ENCODE data around the gene SH3GL3. TPM values are rescaled to one million over a fixed set of nuclear protein-coding genes. Genes with fewer than 3 reads are reported as not detected.

The SH3GL3 gene
- total RNA-seq, 1 experiment from 2014 or later, result not detected

DNA sequence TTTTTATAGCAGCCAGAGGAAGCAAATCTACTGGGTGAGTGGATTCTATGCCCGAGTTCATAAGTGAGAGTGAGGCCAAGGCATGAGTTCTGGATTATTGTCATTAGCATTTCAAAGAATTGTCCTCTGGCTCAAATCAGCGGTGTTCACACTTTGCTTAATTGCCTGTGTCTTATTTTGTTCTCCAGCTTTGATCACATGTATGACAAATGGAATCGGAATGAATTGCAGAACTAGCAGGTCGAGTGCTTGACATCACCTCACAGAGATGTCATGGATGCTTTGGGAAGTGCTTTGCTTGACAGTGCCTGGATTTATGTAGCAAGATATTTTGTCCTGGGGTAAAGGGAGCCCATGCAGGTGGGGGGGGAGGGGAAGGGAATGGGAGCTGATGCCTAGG is 68.0 kb downstream of the SH3GL3 start:
- POLR2A ChIA-PET, result no interaction called here
- H3K27me3 ChIP-seq (ENCODE audit: control insufficient read depth, insufficient read depth, low read length), result no peaks in the 10 kb centered on the region
- CTCF ChIA-PET, result no interaction called here
- no peaks in the 10 kb centered on the region for H3K36me3 ChIP-seq (ENCODE audit: control insufficient read depth, insufficient read depth, low read length)
- no peak overlapping the region for H3K4me3 ChIP-seq (ENCODE audit: low read depth in 2 of 2, low read length in 2 of 2)
- no peaks in the 10 kb centered on the region for H3K9me3 ChIP-seq (ENCODE audit: control insufficient read depth, insufficient read depth, low read depth, low read length)
- TF ChIP-seq TCF7L2 (IDR thresholded peaks at IDR 0.05; ENCODE audit: low read depth, low read length), result no peak
- TF ChIP-seq POLR2AphosphoS5 (IDR thresholded peaks at IDR 0.05; ENCODE audit: low read depth, low read length), result no peak
- no peak for TF ChIP-seq SIN3A (IDR thresholded peaks at IDR 0.05; ENCODE audit: borderline replicate concordance, insufficient read depth, low read depth, low read length)
- TF ChIP-seq, protein P1, sequence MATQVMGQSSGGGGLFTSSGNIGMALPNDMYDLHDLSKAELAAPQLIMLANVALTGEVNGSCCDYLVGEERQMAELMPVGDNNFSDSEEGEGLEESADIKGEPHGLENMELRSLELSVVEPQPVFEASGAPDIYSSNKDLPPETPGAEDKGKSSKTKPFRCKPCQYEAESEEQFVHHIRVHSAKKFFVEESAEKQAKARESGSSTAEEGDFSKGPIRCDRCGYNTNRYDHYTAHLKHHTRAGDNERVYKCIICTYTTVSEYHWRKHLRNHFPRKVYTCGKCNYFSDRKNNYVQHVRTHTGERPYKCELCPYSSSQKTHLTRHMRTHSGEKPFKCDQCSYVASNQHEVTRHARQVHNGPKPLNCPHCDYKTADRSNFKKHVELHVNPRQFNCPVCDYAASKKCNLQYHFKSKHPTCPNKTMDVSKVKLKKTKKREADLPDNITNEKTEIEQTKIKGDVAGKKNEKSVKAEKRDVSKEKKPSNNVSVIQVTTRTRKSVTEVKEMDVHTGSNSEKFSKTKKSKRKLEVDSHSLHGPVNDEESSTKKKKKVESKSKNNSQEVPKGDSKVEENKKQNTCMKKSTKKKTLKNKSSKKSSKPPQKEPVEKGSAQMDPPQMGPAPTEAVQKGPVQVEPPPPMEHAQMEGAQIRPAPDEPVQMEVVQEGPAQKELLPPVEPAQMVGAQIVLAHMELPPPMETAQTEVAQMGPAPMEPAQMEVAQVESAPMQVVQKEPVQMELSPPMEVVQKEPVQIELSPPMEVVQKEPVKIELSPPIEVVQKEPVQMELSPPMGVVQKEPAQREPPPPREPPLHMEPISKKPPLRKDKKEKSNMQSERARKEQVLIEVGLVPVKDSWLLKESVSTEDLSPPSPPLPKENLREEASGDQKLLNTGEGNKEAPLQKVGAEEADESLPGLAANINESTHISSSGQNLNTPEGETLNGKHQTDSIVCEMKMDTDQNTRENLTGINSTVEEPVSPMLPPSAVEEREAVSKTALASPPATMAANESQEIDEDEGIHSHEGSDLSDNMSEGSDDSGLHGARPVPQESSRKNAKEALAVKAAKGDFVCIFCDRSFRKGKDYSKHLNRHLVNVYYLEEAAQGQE (IDR thresholded peaks at IDR 0.05; ENCODE audit: insufficient read depth in 1 of 2, low read depth in 2 of 2, low read length in 1 of 2), result no peak
- TF ChIP-seq, protein P2, sequence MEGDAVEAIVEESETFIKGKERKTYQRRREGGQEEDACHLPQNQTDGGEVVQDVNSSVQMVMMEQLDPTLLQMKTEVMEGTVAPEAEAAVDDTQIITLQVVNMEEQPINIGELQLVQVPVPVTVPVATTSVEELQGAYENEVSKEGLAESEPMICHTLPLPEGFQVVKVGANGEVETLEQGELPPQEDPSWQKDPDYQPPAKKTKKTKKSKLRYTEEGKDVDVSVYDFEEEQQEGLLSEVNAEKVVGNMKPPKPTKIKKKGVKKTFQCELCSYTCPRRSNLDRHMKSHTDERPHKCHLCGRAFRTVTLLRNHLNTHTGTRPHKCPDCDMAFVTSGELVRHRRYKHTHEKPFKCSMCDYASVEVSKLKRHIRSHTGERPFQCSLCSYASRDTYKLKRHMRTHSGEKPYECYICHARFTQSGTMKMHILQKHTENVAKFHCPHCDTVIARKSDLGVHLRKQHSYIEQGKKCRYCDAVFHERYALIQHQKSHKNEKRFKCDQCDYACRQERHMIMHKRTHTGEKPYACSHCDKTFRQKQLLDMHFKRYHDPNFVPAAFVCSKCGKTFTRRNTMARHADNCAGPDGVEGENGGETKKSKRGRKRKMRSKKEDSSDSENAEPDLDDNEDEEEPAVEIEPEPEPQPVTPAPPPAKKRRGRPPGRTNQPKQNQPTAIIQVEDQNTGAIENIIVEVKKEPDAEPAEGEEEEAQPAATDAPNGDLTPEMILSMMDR (IDR thresholded peaks at IDR 0.05), result no peak
- H3K27ac ChIP-seq (ENCODE audit: low read length), result no peak overlapping the region
- no TSS peak for BruUV-seq (replicated peaks)
- in situ Hi-C loops (cut with HindIII; ENCODE audit: low pct_unique_long_range_greater_than_20kb, low sequenced_read_pairs) (no loop called here), intact Hi-C loops (cut with micrococcal nuclease; ENCODE audit: unreplicated experiment) (no loop called here)
- no peak for DNase-seq (ENCODE audit: low read depth, low spot score)
- H3K4me1 ChIP-seq (ENCODE audit: control insufficient read depth, insufficient read depth, low read length), result no peaks in the 10 kb centered on the region
- no peak for ATAC-seq

DNA sequence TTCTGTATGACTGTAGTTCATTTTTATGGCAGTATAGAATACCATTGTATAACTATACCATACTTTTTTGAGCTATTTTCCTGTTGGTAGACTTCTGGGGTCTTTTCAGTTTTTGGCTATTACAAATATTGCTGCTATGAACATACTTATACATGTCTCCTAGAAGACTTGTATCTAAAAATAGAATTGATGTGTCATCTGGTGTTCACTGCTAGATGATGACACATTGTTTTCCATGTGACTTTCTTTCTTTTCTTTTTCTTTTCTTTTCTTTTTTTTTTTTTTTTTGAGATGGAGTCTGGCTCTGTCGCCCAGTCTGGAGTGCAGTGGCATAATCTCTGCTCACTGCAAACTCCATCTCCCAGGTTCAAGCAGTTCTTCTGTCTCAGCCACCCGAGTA is 69.8 kb downstream of the SH3GL3 start:
- Histone ChIP-seq H3K36me3 (ENCODE audit: control insufficient read depth, insufficient read depth, low read length) (no peaks in the 10 kb centered on the region), H3K27me3 (ENCODE audit: control insufficient read depth, insufficient read depth, low read length) (no peaks in the 10 kb centered on the region), H3K4me1 (ENCODE audit: control insufficient read depth, insufficient read depth, low read length) (no peaks in the 10 kb centered on the region), H3K4me3 (ENCODE audit: low read depth in 2 of 2, low read length in 2 of 2) (no peak overlapping the region), H3K27ac (ENCODE audit: low read length) (no peak overlapping the region), H3K9me3 (ENCODE audit: control insufficient read depth, insufficient read depth, low read depth, low read length) (no peaks in the 10 kb centered on the region)
- intact Hi-C loops (cut with micrococcal nuclease; ENCODE audit: unreplicated experiment), result no loop called here
- BruUV-seq (replicated peaks), result no TSS peak
- TF ChIP-seq SIN3A (IDR thresholded peaks at IDR 0.05; ENCODE audit: borderline replicate concordance, insufficient read depth, low read depth, low read length) (no peak), TCF7L2 (IDR thresholded peaks at IDR 0.05; ENCODE audit: low read depth, low read length) (no peak), POLR2AphosphoS5 (IDR thresholded peaks at IDR 0.05; ENCODE audit: low read depth, low read length) (no peak)
- TF ChIP-seq, protein P2 (IDR thresholded peaks at IDR 0.05), result no peak
- TF ChIP-seq, protein P1 (IDR thresholded peaks at IDR 0.05; ENCODE audit: insufficient read depth in 1 of 2, low read depth in 2 of 2, low read length in 1 of 2), result no peak
- CTCF ChIA-PET, result no interaction called here
- POLR2A ChIA-PET, result no interaction called here
- DNase-seq (ENCODE audit: low read depth, low spot score) (no peak), ATAC-seq (no peak)
- in situ Hi-C loops (cut with HindIII; ENCODE audit: low pct_unique_long_range_greater_than_20kb, low sequenced_read_pairs), result no loop called here
